Mucosa of stomach (tissue), 1 donor: ENCODE results near the gene RAB22A.

Source experiments
- H3K27me3 ChIP-seq: one replicate; pipeline ENCODE4 v1.7.0; 2013; ENCODE audit warnings: mild to moderate bottlenecking, low read length; ENCODE audit not compliant: control insufficient read depth, insufficient read depth
- H3K36me3 ChIP-seq: one replicate; pipeline ENCODE4 v1.7.0; 2013; ENCODE audit warnings: low read length; ENCODE audit not compliant: control insufficient read depth, insufficient read depth
- H3K4me1 ChIP-seq: one replicate; pipeline ENCODE4 v1.7.0; 2013; ENCODE audit warnings: mild to moderate bottlenecking, low read length; ENCODE audit not compliant: control insufficient read depth, insufficient read depth
- H3K4me3 ChIP-seq: one replicate; pipeline ENCODE4 v1.7.0; 2013; ENCODE audit warnings: low read length
- H3K9ac ChIP-seq: one replicate; pipeline ENCODE4 v1.7.0; 2013; ENCODE audit warnings: mild to moderate bottlenecking, low read length, moderate library complexity
- H3K9me3 ChIP-seq: one replicate; pipeline ENCODE4 v1.7.0; 2013; ENCODE audit warnings: mild to moderate bottlenecking, low read length, moderate library complexity; ENCODE audit not compliant: control insufficient read depth
- donor health status: Pancreatic carcinoma.

The RAB22A gene

GRCh38 chr20:58307270-58307669, 2.2 kb upstream of the RAB22A start:
- Histone ChIP-seq H3K27me3 (no peaks in the 10 kb centered on the region), H3K36me3 (no peaks in the 10 kb centered on the region), H3K4me1 (peaks cover 27% of the 10 kb centered on the region), H3K9me3 (no peaks in the 10 kb centered on the region), H3K4me3 (no peak overlapping the region), H3K9ac (no peak overlapping the region)

GRCh38 chr20:58308290-58308679, 1.2 kb upstream of the RAB22A start:
- Histone ChIP-seq H3K4me1 (peaks cover 31% of the 10 kb centered on the region), H3K36me3 (no peaks in the 10 kb centered on the region)

GRCh38 chr20:58308680-58309527, 611 bp upstream of the RAB22A start:
- Histone ChIP-seq H3K9me3 (no peaks in the 10 kb centered on the region), H3K9ac (peak overlapping the region; percentile 61), H3K27me3 (no peaks in the 10 kb centered on the region), H3K4me3 (peak overlapping the region; percentile 60), H3K4me1 (peaks cover 34% of the 10 kb centered on the region), H3K36me3 (no peaks in the 10 kb centered on the region)

More at GRCh38 chr20:58308290-58308679, 1.2 kb upstream of the RAB22A start:
- peak overlapping the region; percentile 61 for H3K9ac ChIP-seq
- H3K4me3 ChIP-seq = no peak overlapping the region
- no peaks in the 10 kb centered on the region for H3K9me3 ChIP-seq
- no peaks in the 10 kb centered on the region for H3K27me3 ChIP-seq

GRCh38 chr20:58310291-58310782, 822 bp downstream of the RAB22A start:
- no peaks in the 10 kb centered on the region for H3K27me3 ChIP-seq
- peak overlapping the region; percentile 28 for H3K4me3 ChIP-seq
- H3K9me3 ChIP-seq = no peaks in the 10 kb centered on the region
- peaks cover 37% of the 10 kb centered on the region for H3K4me1 ChIP-seq
- H3K9ac ChIP-seq = peak overlapping the region; percentile 72
- H3K36me3 ChIP-seq = no peaks in the 10 kb centered on the region

GRCh38 chr20:58312836-58313235, 3.3 kb downstream of the RAB22A start:
- Histone ChIP-seq H3K4me3 (no peak overlapping the region), H3K36me3 (no peaks in the 10 kb centered on the region), H3K27me3 (no peaks in the 10 kb centered on the region), H3K4me1 (peaks cover 25% of the 10 kb centered on the region), H3K9me3 (no peaks in the 10 kb centered on the region), H3K9ac (no peak overlapping the region)

GRCh38 chr20:58313396-58313795, 3.9 kb downstream of the RAB22A start:
- H3K36me3 ChIP-seq = no peaks in the 10 kb centered on the region
- H3K9me3 ChIP-seq = no peaks in the 10 kb centered on the region
- H3K27me3 ChIP-seq = no peaks in the 10 kb centered on the region
- H3K4me3 ChIP-seq = no peak overlapping the region
- no peak overlapping the region for H3K9ac ChIP-seq
- peaks cover 22% of the 10 kb centered on the region for H3K4me1 ChIP-seq

GRCh38 chr20:58321205-58321604, 11.7 kb downstream of the RAB22A start:
- Histone ChIP-seq H3K4me1 (no peaks in the 10 kb centered on the region), H3K36me3 (no peaks in the 10 kb centered on the region), H3K9me3 (no peaks in the 10 kb centered on the region), H3K9ac (no peak overlapping the region), H3K4me3 (no peak overlapping the region), H3K27me3 (no peaks in the 10 kb centered on the region)

GRCh38 chr20:58322083-58322482, 12.6 kb downstream of the RAB22A start:
- Histone ChIP-seq H3K9ac (no peak overlapping the region), H3K4me1 (no peaks in the 10 kb centered on the region), H3K27me3 (no peaks in the 10 kb centered on the region), H3K4me3 (no peak overlapping the region), H3K36me3 (no peaks in the 10 kb centered on the region), H3K9me3 (no peaks in the 10 kb centered on the region)

- no peak overlapping the region for H3K9ac ChIP-seq
- no peaks in the 10 kb centered on the region for H3K4me1 ChIP-seq
- H3K9me3 ChIP-seq = no peaks in the 10 kb centered on the region
- no peaks in the 10 kb centered on the region for H3K27me3 ChIP-seq
- no peaks in the 10 kb centered on the region for H3K36me3 ChIP-seq
- no peak overlapping the region for H3K4me3 ChIP-seq
Measured at GRCh38 chr20:58325912-58326311, 16.4 kb downstream of the RAB22A start.

GRCh38 chr20:58327211-58327610, 17.7 kb downstream of the RAB22A start:
- Histone ChIP-seq H3K27me3 (no peaks in the 10 kb centered on the region), H3K9me3 (no peaks in the 10 kb centered on the region), H3K4me1 (no peaks in the 10 kb centered on the region), H3K36me3 (no peaks in the 10 kb centered on the region), H3K9ac (no peak overlapping the region), H3K4me3 (no peak overlapping the region)

- no peaks in the 10 kb centered on the region for H3K36me3 ChIP-seq
- no peaks in the 10 kb centered on the region for H3K4me1 ChIP-seq
- no peaks in the 10 kb centered on the region for H3K27me3 ChIP-seq
- no peak overlapping the region for H3K9ac ChIP-seq
- no peak overlapping the region for H3K4me3 ChIP-seq
- no peaks in the 10 kb centered on the region for H3K9me3 ChIP-seq
Measured at GRCh38 chr20:58328836-58329235, 19.3 kb downstream of the RAB22A start.

GRCh38 chr20:58329711-58330110, 20.2 kb downstream of the RAB22A start:
- Histone ChIP-seq H3K9me3 (no peaks in the 10 kb centered on the region), H3K36me3 (no peaks in the 10 kb centered on the region), H3K4me3 (no peak overlapping the region), H3K9ac (no peak overlapping the region), H3K4me1 (no peaks in the 10 kb centered on the region), H3K27me3 (no peaks in the 10 kb centered on the region)
